ENCODE results near the gene SLC25A22.

Gene SLC25A22

GRCh38 chr11:798093-798713 lies at the start of gene SLC25A22:
SLC25A22 (minus strand) TSS chr11:798281; CDS start chr11:795006, 3,275 bp downstream.
- DNase-seq (ENCODE audit: insufficient read length, low spot score), result peak; percentile 97
- FAIRE-seq, result peak; percentile 93

- no peak for FAIRE-seq
Measured at GRCh38 chr11:847876-848275, 49.8 kb upstream of the SLC25A22 start.

GRCh38 chr11:846496-847098 lies 48.5 kb upstream of the SLC25A22 start:
- FAIRE-seq (no peak), DNase-seq (ENCODE audit: insufficient read length, low spot score) (no peak)

More at GRCh38 chr11:847876-848275, 49.8 kb upstream of the SLC25A22 start:
- DNase-seq (ENCODE audit: insufficient read length, low spot score), result no peak

- FAIRE-seq, result no peak
- DNase-seq (ENCODE audit: insufficient read length, low spot score), result no peak
Measured at GRCh38 chr11:845872-846495, 47.9 kb upstream of the SLC25A22 start.

- FAIRE-seq (no peak), DNase-seq (ENCODE audit: insufficient read length, low spot score) (no peak)
Measured at GRCh38 chr11:844693-845644, 46.9 kb upstream of the SLC25A22 start.

GRCh38 chr11:843818-844692 lies 46.0 kb upstream of the SLC25A22 start:
- no peak for DNase-seq (ENCODE audit: insufficient read length, low spot score)
- FAIRE-seq, result no peak

- no peak for FAIRE-seq
- DNase-seq (ENCODE audit: insufficient read length, low spot score), result no peak
Measured at GRCh38 chr11:843086-843734, 45.1 kb upstream of the SLC25A22 start.

GRCh38 chr11:842370-843002 lies 44.4 kb upstream of the SLC25A22 start, which contains the start of the genes POLR2L and TSPAN4:
POLR2L (minus strand) TSS chr11:842529; CDS start chr11:842508, 21 bp downstream.
TSPAN4 (plus strand) TSS chr11:842852; CDS start chr11:850305, 7,453 bp downstream.
- FAIRE-seq, result peak; percentile 91
- peak; percentile 95 for DNase-seq (ENCODE audit: insufficient read length, low spot score)

GRCh38 chr11:841981-842369 lies 43.9 kb upstream of the SLC25A22 start:
- no peak for DNase-seq (ENCODE audit: insufficient read length, low spot score)
- FAIRE-seq, result peak; percentile 18

GRCh38 chr11:839875-840617 lies 42.0 kb upstream of the SLC25A22 start:
- DNase-seq (ENCODE audit: insufficient read length, low spot score), result no peak
- FAIRE-seq, result no peak

GRCh38 chr11:839280-839623 lies 41.2 kb upstream of the SLC25A22 start:
- DNase-seq (ENCODE audit: insufficient read length, low spot score), result no peak
- FAIRE-seq, result no peak

- DNase-seq (ENCODE audit: insufficient read length, low spot score) (no peak), FAIRE-seq (no peak)
Measured at GRCh38 chr11:838441-839279, 40.6 kb upstream of the SLC25A22 start.

GRCh38 chr11:837990-838307 lies 39.9 kb upstream of the SLC25A22 start:
- FAIRE-seq (no peak), DNase-seq (ENCODE audit: insufficient read length, low spot score) (no peak)

GRCh38 chr11:837189-837989 lies 39.3 kb upstream of the SLC25A22 start:
- DNase-seq (ENCODE audit: insufficient read length, low spot score), result no peak
- FAIRE-seq, result no peak

GRCh38 chr11:836700-837099 lies 38.6 kb upstream of the SLC25A22 start:
- no peak for DNase-seq (ENCODE audit: insufficient read length, low spot score)
- no peak for FAIRE-seq

- FAIRE-seq, result no peak
Measured at GRCh38 chr11:836274-836673, 38.2 kb upstream of the SLC25A22 start.

More at GRCh38 chr11:836274-836673, 38.2 kb upstream of the SLC25A22 start:
- no peak for DNase-seq (ENCODE audit: insufficient read length, low spot score)
